HG02610 (cell line): ENCODE measurements around the gene TMEM94.
"Not testable (repeated sequence)": the region's sequence is repeated elsewhere in the genome, so short reads cannot be mapped to it uniquely, and the experiment has no call there.

Experiments
- ATAC-seq: cut with Tn5 transposase; IDR thresholded peaks from one replicate; pipeline ENCODE4 v1.9.1; 2021; ENCODE audit warnings: mild to moderate bottlenecking, moderate library complexity; ENCODE audit not compliant: unreplicated experiment

TMEM94 gene

DNA sequence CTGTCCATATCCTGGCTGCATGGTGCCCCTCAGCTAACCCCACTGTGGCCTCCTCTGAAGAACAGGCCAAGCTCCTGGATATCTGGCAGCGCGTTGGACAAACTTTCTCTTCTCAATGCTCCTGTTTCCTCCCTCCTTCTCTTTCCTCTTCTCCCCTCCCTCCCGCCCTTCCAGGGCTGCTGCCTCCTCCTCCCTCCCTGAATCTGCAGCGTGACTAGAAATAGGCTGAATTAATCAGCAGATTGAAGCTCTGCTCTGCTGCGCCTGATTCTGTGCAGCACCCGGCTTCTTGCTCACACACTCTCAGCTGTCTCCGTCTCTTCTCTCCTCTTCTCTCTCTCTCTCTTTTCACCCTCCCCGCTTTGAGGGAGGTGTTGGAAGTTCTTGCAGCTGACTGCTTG lies 19.8 kb downstream of the TMEM94 start:
- no peak for ATAC-seq

GRCh38 chr17:75476752-75477489 lies 20.5 kb downstream of the TMEM94 start:
- no peak for ATAC-seq

DNA sequence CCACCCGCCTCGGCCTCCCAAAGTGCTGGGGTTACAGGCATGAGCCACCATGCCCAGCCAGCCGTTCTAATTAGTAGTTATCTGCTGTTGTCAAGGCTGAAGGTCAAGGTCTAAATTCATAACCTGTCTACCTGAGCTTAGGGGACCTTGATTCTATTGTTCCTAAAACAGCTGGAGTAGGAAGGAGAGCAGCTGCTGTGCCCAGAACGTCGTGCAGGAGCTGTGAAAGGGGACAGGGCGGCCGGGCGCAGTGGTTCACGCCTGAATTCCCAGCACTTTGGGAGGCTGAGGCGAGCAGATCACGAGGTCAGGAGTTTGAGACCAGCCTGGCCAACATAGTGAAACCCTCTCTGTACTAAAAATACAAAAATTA lies 21.0 kb downstream of the TMEM94 start:
- ATAC-seq = not testable (repeated sequence)

DNA sequence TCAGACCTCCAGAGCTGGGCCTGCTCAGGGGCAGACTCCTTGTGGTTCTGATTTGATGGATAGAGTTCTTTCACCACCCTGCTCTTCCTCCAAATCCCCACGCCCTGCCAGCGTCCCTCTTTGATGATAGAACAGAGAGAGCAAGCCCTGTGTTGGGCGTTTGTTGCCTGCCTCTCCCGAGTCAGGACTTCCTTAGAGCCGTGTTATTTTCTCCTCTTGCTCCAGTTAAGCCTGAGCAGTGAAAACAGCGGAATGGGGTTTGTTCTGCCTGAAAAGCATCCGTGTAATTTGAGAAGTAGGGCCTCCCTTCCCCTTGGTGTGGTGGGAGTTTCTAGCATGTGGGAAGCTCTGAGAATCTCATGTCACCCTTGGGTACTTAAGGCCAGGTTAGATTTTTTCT lies 22.1 kb downstream of the TMEM94 start:
- ATAC-seq = no peak

DNA sequence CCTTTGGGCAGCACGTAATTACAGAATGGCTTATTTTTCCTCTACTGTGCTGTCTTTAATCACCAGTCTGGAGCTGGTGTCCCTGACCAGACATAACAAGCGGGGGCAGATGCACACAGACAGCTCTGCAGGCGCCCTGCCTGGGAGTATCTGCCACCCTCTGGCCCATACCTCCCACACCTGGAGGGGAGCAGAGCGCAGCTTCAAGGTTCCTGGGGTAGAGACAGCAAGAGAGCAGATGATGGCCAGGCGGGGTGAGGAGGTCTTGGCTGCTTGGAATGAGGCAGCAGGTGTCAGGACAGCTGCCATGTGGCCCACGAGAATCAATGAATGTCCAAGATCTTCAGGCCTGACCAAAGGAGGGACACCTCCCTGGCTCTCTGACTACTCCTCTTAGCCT lies 23.8 kb downstream of the TMEM94 start:
- no peak for ATAC-seq

GRCh38 chr17:75481194-75482068 lies 25.0 kb downstream of the TMEM94 start:
- no peak for ATAC-seq

- ATAC-seq = no peak
Observed at GRCh38 chr17:75482098-75482942, 25.9 kb downstream of the TMEM94 start.

- no peak for ATAC-seq
Observed at GRCh38 chr17:75485688-75486087, 29.3 kb downstream of the TMEM94 start.

GRCh38 chr17:75486151-75486550 lies 29.7 kb downstream of the TMEM94 start:
- no peak for ATAC-seq

GRCh38 chr17:75486951-75487350 lies 30.5 kb downstream of the TMEM94 start:
- ATAC-seq = no peak

GRCh38 chr17:75487351-75488070 lies 31.1 kb downstream of the TMEM94 start:
- no peak for ATAC-seq

DNA sequence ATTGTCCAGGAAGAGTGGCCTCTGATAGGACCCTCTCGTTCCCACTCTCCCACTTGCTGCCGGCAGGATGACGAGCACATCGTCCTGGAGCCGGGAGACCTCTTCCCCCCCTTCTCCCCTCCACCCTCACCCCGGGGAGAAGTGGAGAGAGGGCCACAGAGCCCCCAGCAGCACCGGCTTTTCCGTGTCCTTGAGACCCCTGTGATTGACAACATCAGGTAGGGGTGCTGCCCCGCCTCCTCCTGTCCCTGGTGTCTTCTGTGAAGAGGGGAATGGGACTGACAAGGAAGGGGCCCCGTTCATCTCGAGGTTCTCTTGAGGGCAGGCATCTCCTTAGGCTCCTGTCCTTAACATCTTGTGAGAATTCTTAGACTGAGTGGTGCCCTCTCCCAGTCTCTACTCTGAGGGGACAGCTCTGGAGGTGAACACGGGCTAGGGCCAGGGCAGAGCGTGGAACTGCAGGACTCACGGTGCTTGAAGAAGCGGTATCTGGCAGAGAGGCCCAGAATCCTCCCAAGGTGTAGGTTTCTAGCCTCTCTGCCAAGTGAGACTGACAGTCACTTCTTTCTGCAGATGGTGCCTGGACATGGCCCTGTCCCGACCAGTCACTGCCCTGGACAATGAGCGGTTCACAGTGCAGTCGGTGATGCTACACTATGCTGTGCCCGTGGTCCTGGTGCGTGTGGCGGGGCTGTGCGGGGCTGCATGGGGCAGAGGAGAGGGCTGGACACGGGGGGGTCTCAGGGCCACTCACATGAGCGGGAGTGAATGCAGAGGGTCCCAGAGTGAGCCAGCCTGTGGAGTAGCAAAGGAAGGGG lies 32.5 kb downstream of the TMEM94 start:
- ATAC-seq = no peak

DNA sequence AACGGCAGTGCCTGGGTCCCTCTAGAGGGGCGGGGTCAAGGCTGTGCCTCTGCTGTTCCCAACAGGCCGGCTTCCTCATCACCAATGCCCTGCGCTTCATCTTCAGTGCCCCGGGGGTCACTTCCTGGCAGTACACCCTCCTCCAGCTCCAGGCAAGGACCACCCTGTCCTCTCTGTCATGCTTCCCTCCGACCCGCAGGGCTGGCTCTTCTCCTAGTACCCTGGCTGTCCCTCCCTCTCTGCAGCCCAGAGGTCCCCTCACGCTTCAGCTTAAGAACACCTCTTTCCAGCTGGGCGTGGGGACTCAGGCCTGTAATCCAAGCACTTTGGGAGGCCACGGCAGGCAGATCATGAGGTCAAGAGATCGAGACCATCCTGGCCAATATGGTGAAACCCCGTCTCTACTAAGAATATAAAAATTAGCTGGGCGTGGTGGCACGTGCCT lies 33.1 kb downstream of the TMEM94 start:
- no peak for ATAC-seq

- no peak for ATAC-seq
Observed at GRCh38 chr17:75490173-75490743, 33.8 kb downstream of the TMEM94 start.

DNA sequence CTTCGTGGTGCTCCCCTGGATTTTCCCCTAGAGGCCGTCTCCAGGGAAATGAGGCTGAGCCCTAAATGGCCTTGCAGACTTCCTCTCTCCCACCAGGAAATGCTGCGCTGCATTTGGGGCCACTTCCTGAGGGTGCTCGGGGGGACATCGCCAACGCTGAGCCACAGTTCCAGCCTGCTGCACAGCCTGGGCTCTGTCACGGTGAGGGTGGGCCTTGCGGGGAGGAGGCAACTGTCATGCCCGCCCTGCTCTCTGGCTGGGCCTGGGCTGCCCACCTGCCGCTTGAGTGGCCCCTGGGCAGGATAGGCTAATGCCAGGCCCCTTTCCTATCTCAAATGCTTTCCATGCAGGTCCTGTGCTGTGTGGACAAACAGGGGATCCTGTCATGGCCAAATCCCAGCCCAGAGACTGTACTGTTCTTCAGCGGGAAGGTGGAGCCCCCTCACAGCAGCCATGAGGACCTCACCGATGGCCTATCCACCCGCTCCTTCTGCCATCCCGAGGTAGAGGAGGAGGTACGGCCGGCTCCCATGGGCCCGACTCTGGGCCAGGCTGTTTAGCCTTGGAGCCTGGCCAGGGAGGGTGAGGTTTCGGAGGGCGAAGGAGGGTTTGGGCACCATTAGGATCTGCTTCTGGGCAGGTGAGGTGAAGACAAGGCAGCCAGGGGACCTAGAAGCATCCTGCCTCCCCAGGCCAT lies 34.7 kb downstream of the TMEM94 start:
- ATAC-seq = no peak

GRCh38 chr17:75491680-75492079 lies 35.2 kb downstream of the TMEM94 start:
- ATAC-seq = no peak

DNA sequence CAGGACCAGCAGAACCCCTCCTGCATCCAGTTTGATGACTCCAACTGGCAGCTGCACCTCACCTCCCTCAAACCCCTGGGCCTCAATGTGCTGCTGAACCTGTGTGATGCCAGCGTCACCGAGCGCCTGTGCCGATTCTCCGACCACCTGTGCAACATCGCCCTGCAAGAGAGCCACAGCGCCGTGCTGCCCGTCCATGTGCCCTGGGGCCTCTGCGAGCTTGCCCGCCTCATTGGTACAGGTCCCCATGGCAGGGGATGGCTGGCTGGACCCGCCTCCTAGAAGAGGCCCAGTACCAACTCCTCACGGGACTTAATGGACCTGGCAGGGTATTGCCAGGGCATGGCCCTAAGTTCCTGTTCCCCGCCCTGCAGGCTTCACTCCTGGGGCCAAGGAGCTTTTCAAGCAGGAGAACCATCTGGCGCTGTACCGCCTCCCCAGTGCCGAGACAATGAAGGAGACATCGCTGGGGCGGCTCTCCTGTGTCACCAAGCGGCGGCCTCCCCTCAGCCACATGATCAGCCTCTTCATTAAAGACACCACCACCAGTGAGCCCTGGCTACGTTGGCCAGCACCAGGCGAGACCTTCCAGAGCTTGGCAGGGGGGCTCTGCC lies 36.2 kb downstream of the TMEM94 start:
- ATAC-seq = no peak

- ATAC-seq = no peak
Observed at GRCh38 chr17:75493476-75494129, 37.2 kb downstream of the TMEM94 start.
